NCI-H146 (cell line): ENCODE results near the gene CCDC102A.

Source experiments
- DNase-seq: peaks from one replicate; lab custom pipeline; 2025; lab: John Stamatoyannopoulos, UW

Gene CCDC102A

GRCh38 chr16:57479205-57479975 is 57.0 kb downstream of the CCDC102A start:
- DNase-seq: peak; percentile 43

GRCh38 chr16:57478396-57479204 is 57.8 kb downstream of the CCDC102A start:
- no peak for DNase-seq

GRCh38 chr16:57477531-57478202 is 58.7 kb downstream of the CCDC102A start:
- DNase-seq: no peak

- DNase-seq: no peak
These were observed 59.6 kb downstream of the CCDC102A start for GRCh38 chr16:57476546-57477410.

GRCh38 chr16:57475711-57476339 is 60.5 kb downstream of the CCDC102A start:
- no peak for DNase-seq

GRCh38 chr16:57474671-57475661 is 61.4 kb downstream of the CCDC102A start:
- no peak for DNase-seq

GRCh38 chr16:57473906-57474305 is 62.5 kb downstream of the CCDC102A start:
- DNase-seq: no peak

- DNase-seq: no peak
These were observed 63.1 kb downstream of the CCDC102A start for GRCh38 chr16:57473176-57473840.

- DNase-seq: peak; percentile 6
These were observed 63.7 kb downstream of the CCDC102A start for GRCh38 chr16:57472665-57473060.

- peak; percentile 38 for DNase-seq
These were observed 64.3 kb downstream of the CCDC102A start for GRCh38 chr16:57471852-57472664.

GRCh38 chr16:57471209-57471608 is 65.2 kb downstream of the CCDC102A start:
- no peak for DNase-seq

- no peak for DNase-seq
These were observed 65.7 kb downstream of the CCDC102A start for GRCh38 chr16:57470711-57471110.

GRCh38 chr16:57469917-57470470 is 66.4 kb downstream of the CCDC102A start:
- no peak for DNase-seq

GRCh38 chr16:57469046-57469445 is 67.3 kb downstream of the CCDC102A start:
- DNase-seq: no peak

- no peak for DNase-seq
These were observed 68.0 kb downstream of the CCDC102A start for GRCh38 chr16:57468346-57468745.

- DNase-seq: no peak
These were observed 71.8 kb downstream of the CCDC102A start for GRCh38 chr16:57464523-57464922.

GRCh38 chr16:57462978-57463362 is 73.4 kb downstream of the CCDC102A start:
- no peak for DNase-seq
